Measurements from ENCODE around the gene PDZD7.
A peak's percentile ranks its signal among the peaks of the same experiment; 100 is the strongest.

The PDZD7 gene

GRCh38 chr10:100972904-100973535 is 57.9 kb downstream of the PDZD7 start:
- DNase-seq (ENCODE audit: extremely low spot score, insufficient read length, low read depth) (no peak), FAIRE-seq (no peak)

GRCh38 chr10:100972115-100972903 is 58.6 kb downstream of the PDZD7 start:
- no peak for FAIRE-seq
- no peak for DNase-seq (ENCODE audit: extremely low spot score, insufficient read length, low read depth)

DNA sequence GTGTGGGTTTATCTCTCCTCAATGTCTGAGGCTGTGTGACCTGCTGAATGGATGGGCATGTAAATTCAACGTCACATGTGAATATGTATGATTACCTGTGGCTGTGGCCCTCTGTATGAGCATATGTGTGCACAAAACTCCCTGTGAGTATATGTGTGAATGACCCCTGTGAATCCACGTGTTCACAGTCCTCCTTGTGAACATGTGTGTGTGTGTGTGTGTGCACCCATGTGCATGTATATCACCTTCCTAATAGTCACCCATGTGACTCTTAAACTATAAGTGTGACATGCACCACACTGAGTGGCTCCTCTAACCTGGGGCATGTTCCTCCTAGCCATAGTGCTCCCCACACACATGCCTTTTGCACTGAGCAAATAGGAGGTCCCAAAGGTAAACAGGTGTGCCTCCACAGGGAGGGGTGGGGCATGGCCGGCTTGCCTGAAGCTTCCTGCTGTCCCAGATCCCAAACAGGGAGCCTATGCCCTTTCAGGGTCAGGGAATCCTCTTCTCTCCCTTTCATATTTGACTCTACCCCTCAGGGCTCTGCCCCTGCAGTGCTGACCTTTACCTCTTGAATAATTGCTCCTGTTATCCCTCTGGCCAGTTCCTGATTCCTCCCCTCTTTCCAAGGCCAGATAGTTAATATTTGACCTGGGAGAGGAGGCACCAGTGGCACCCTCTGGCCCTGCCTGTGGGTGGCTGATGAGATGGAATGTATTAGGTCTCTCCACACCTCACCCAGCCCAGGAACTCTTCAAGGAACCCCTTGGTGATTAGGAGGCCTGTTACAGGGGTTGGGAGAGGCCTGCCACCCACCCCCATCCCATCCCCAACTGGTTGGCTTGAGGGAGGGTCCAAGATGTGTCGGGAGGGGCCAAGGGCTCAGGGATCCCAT is 59.8 kb downstream of the PDZD7 start:
- no peak for FAIRE-seq
- no peak for DNase-seq (ENCODE audit: extremely low spot score, insufficient read length, low read depth)

DNA sequence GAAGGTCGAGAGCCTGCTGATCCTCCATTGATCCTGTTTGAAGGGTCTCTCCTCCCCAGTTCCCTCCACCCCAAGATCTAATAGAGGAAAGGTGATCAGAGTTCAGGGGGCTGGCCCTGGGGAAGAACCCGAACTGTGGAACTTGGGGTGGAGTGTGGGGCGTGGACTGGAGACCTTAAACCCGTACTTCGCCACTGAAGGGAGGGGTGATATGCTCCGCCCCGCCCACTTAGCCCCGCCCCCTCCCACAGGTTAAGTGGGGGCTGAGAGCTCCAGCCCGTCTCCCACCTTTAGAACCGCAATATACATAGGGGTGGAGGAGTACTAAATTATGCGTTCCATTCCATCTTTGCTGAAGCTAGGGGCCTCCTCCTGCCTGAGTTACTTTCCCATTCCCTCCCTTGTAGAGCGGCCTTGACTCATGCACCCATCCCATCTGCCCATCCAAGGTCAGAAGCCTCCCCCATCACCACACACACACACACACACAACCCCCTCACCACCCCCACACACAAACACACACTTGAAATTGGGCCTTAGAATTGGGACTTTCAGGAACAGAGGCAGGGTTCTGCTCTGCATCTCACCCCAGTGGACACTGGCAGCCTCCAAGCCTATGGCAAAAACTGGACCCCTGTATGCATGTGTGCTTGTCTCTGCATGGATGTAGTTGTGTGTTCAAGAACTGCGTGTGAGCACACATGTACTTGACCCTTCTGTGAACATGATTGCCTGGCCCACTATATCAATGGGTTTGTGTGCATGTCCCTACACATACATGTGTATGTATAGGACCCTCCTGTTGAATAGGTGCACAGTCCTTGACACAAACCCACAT is 60.6 kb downstream of the PDZD7 start:
- no peak for FAIRE-seq
- no peak for DNase-seq (ENCODE audit: extremely low spot score, insufficient read length, low read depth)

GRCh38 chr10:100969187-100970075 is 61.5 kb downstream of the PDZD7 start, which contains the start of gene SEMA4G:
SEMA4G (plus strand) TSS chr10:100969504; CDS start chr10:100972913, 3,409 bp downstream.
- DNase-seq (ENCODE audit: extremely low spot score, insufficient read length, low read depth) (peak; percentile 32), FAIRE-seq (no peak)

DNA sequence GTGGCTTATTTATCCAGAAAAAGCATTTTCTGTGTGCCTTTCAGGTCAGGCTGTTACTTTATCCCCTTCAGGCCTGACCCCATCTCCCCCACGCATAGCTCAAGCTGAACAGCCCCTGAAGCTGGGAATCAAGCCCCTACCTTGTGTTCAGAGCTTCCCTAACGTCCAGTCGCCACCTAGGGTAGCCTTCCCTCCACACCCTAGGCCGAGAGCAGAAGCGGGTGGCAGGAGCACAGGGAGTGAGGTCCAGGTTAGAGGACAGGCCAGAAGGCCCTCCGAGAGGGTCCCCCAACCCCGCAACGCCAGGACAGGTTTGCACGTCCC is 62.1 kb downstream of the PDZD7 start:
- FAIRE-seq (no peak), DNase-seq (ENCODE audit: extremely low spot score, insufficient read length, low read depth) (no peak)

DNA sequence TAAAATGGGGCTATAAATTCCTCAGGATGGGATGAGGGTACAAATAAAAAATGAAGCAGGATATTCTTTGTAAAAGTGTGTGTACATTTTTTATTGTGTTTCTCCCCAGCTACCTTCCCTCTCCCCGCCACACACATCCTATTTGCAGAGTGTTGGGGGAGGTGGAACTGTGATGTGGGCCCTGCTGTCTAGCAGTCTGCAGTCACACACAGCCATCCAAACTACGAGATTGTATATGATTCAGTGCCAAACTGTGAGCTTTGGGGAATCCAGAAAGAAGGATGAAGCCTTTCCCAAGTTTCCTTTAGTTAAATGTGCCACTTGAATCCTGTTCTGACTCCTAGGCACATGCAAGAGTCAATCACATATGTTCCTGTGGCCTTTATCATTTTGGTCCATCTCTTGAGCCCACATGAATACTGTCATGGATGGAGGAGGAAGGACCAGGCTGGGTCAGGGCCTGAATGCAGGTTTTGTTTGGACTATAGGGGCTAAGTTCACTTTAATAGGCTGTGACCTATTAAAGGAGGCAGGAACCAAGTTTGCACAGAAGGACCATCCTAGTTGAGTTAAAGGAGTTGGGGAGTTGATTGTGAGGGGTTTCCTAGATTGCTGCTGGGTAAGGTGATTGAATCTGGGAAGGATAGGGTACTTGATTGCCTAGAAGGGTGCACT is 62.7 kb downstream of the PDZD7 start:
- no peak for DNase-seq (ENCODE audit: extremely low spot score, insufficient read length, low read depth)
- no peak for FAIRE-seq

GRCh38 chr10:100967332-100967731 is 63.6 kb downstream of the PDZD7 start:
- no peak for DNase-seq (ENCODE audit: extremely low spot score, insufficient read length, low read depth)
- no peak for FAIRE-seq

DNA sequence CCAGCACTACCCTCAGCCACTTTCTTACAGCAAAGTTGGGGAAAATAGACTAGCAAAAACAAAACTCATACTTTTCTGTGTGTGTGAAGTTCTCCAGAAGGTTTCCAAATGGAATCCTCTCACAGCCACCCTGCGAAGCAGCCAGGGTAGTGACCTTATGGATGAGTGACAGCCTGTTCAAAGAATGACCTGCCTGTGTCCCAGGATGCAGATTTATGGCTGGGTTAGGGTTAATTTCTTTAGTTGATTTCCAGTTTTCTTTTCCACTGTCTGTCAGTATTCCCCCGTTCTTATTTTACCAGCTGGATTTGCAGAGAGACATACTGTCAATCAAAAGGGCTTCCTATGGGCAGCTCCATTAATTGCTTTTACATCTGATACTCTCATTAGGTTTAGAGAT is 64.0 kb downstream of the PDZD7 start:
- FAIRE-seq (no peak), DNase-seq (ENCODE audit: extremely low spot score, insufficient read length, low read depth) (no peak)

GRCh38 chr10:100965820-100966219 is 65.1 kb downstream of the PDZD7 start:
- DNase-seq (ENCODE audit: extremely low spot score, insufficient read length, low read depth) (no peak), FAIRE-seq (no peak)

DNA sequence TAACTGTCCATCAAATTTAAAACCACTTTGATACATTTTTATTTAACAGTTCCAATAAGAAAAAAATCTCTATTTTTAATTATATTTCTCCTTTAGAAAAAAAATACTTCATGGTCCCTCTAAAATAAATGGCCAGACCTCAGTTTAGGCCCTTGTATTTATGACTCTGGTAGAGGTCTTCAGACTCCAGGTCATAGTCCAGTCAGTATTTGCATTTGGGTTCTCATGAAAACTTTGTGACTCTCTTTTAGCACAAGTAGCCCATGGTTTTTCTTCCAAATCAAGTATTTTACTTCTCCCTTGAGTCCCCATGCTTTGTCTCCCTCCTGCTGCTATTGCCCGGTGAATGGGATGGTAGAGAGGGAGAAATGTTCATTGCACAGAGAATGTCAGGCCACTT is 67.1 kb downstream of the PDZD7 start:
- FAIRE-seq (no peak), DNase-seq (ENCODE audit: extremely low spot score, insufficient read length, low read depth) (no peak)

DNA sequence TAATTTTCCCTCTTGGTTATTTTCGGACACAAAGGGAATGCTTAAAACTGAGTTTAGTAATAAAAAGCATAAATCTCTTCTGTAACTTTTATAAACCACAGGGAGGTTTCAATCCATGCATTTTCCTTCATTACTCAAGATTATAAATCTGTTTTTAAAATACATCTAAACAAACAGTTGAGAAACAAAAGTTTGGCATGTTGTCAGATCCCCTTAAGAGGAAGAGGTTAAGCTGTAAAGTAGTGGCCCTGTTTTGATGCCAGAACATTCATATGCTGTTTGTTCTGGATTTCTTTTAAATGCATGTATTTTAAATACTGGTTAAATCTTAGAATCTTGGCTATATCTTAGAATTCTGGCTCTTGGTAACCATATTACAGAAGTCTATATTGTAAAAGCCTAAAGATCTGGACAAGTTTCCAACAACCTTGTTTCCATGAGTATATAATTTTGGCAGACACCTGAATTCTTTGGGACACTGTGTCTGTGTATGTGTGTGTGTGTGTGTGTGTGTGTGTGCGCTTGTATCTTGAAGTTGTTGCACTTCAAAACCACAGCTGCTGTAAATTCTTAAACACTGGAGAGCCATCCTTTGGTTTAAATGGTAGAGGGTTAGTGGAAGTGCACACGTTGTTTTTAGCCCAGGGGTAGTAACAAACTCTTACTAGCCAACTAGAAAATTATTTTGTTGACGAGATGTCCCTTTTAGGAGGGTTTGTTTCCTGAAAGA is 68.4 kb downstream of the PDZD7 start:
- DNase-seq (ENCODE audit: extremely low spot score, insufficient read length, low read depth) (no peak), FAIRE-seq (no peak)

GRCh38 chr10:100960251-100960650 is 70.7 kb downstream of the PDZD7 start:
- DNase-seq (ENCODE audit: extremely low spot score, insufficient read length, low read depth) (no peak), FAIRE-seq (no peak)
